GM12878 (cell line): ENCODE results near the gene GRN. TPM values are rescaled to one million over a fixed set of nuclear protein-coding genes. Genes with fewer than 3 reads are reported as not detected.

Experiments used
- ATAC-seq: fragments of 200-7000 bp; cut with Tn5 transposase; 3 replicates; pipeline ENCODE4 v1.9.1; 2020; ENCODE audit warnings: mild to moderate bottlenecking, moderate library complexity
- BruUV-seq: library from RNA; stranded (reverse); fragments of 400-500 nt; replicated peaks from 2 replicates; lab custom pipeline; 2021; lab: Mats Ljungman, UMichigan
- CTCF ChIA-PET: fragments of 300-600 bp; sonication (Branson Sonifier 250); formaldehyde crosslinking; extraction: SDS; loops from one replicate; lab custom pipeline; 2021; ENCODE audit warnings: inconsistent platforms; lab: Yijun Ruan, JAX
- POLR2A ChIA-PET: fragments of 350-600 bp; formaldehyde crosslinking; extraction: SDS; loops from one replicate; lab custom pipeline; 2021; ENCODE audit warnings: inconsistent platforms; lab: Charles Lee
- RAD21 ChIA-PET: fragments of 300-600 bp; sonication (Branson Sonifier 250); formaldehyde crosslinking; loops from one replicate; lab custom pipeline; 2023; ENCODE audit warnings: antibody characterized with exemption; ENCODE audit not compliant: unreplicated experiment; lab: Charles Lee
- SMC1A ChIA-PET: fragments of 300-600 bp; sonication (Branson Sonifier 250); formaldehyde crosslinking; loops from one replicate; lab custom pipeline; 2023; ENCODE audit not compliant: unreplicated experiment, uncharacterized antibody; lab: Charles Lee
- DNase-seq: peaks from one replicate; pipeline ENCODE4 v3.0.0-alpha.2; 2011; ENCODE audit warnings: low read depth, low spot score
- FAIRE-seq: peaks from 3 replicates; lab custom pipeline; 2011; peaks lifted over from hg19 to GRCh38; lab: Jason Lieb, UNC
- H2AFZ ChIP-seq: 2 replicates; pipeline ENCODE4 v1.6.0; 2011; ENCODE audit warnings: low read depth, low read length, control low read depth; ENCODE audit not compliant: control insufficient read depth
- H3K27ac ChIP-seq: 2 replicates; pipeline ENCODE4 v1.5.1; 2011; ENCODE audit warnings: control low read depth; ENCODE audit not compliant: control insufficient read depth, insufficient read depth
- H3K27me3 ChIP-seq, 2 experiments: replicated peaks in 1 of 2; 2 replicates each; pipeline versions ENCODE4 v1.6.0 to v1.6.1; 2011; ENCODE audit warnings: low read length in 1 of 2; ENCODE audit not compliant: control insufficient read depth in 2 of 2, insufficient read depth in 2 of 2
- H3K36me3 ChIP-seq, 2 experiments: 2 replicates each; pipeline ENCODE4 v1.5.1; 2011; ENCODE audit warnings: low read length in 1 of 2; ENCODE audit not compliant: control insufficient read depth in 2 of 2, insufficient read depth in 2 of 2
- H3K4me1 ChIP-seq: 2 replicates; pipeline ENCODE4 v1.6.1; 2011; ENCODE audit warnings: mild to moderate bottlenecking, low read length, moderate library complexity, mixed read lengths; ENCODE audit not compliant: control insufficient read depth, insufficient read depth
- H3K4me2 ChIP-seq: 2 replicates; pipeline ENCODE4 v1.6.0; 2011; ENCODE audit warnings: control low read depth; ENCODE audit not compliant: control insufficient read depth, insufficient read depth
- H3K4me3 ChIP-seq: fragments of 200-600 bp; sonication (generic); 2 replicates; pipeline ENCODE4 v1.5.1; 2016
- H3K79me2 ChIP-seq: 2 replicates; pipeline ENCODE4 v1.6.0; 2011; ENCODE audit warnings: low read length; ENCODE audit not compliant: control insufficient read depth, insufficient read depth
- H3K9ac ChIP-seq: 2 replicates; pipeline ENCODE4 v1.8.0; 2011; ENCODE audit warnings: low read length, control low read depth, mixed read lengths; ENCODE audit not compliant: control insufficient read depth, insufficient read depth
- H3K9me3 ChIP-seq: replicated peaks from 3 replicates; pipeline ENCODE4 v1.5.1; 2011; ENCODE audit warnings: mild to moderate bottlenecking, low read length; ENCODE audit not compliant: control insufficient read depth, insufficient read depth
- H4K20me1 ChIP-seq: 2 replicates; pipeline ENCODE4 v1.6.0; 2011; ENCODE audit not compliant: control insufficient read depth, insufficient read depth
- CHD1 ChIP-seq: IDR thresholded peaks from 2 replicates; pipeline ENCODE4 v1.6.1; 2012; ENCODE audit warnings: low read depth, low read length, improper control_type of control experiment
- CHD4 ChIP-seq: fragments of 200-600 bp; sonication (generic); IDR thresholded peaks from 2 replicates; pipeline ENCODE4 v1.6.1; 2016; ENCODE audit warnings: mild to moderate bottlenecking
- DPF2 ChIP-seq: fragments of 450-650 bp; IDR thresholded peaks from 2 replicates; pipeline ENCODE4 v1.6.1; 2017; ENCODE audit warnings: mild to moderate bottlenecking
- EED ChIP-seq: sonication (generic); IDR thresholded peaks from 2 replicates; pipeline ENCODE4 v1.6.1; 2016; ENCODE audit warnings: antibody characterized with exemption, low read depth
- IRF4 ChIP-seq: IDR thresholded peaks from 2 replicates; pipeline ENCODE4 v1.6.1; 2011; ENCODE audit warnings: low read depth, low read length
- RAD51 ChIP-seq: fragments of 450-650 bp; IDR thresholded peaks from 2 replicates; pipeline ENCODE4 v1.6.1; 2016; ENCODE audit warnings: moderate library complexity, mild to moderate bottlenecking, inconsistent platforms
- RCOR1 ChIP-seq: conservative IDR thresholded peaks from 2 replicates; pipeline ENCODE4 v1.6.1; 2012; ENCODE audit warnings: low read depth, low read length, improper control_type of control experiment
- SP1 ChIP-seq: IDR thresholded peaks from one replicate; pipeline ENCODE4 v1.6.1; 2011; ENCODE audit warnings: low read depth, low read length
- WGBS: methylation state at CpG from one replicate; pipeline ENCODE4 v1.1.6; 2016; ENCODE audit warnings: low lambda C conversion rate; ENCODE audit not compliant: insufficient replicate concordance, insufficient coverage; ENCODE audit errors: missing lambda C conversion rate; 5-methylcytosine and 5-hydroxymethylcytosine counted together
- in situ Hi-C: fragments of 300-500 bp; cut with MboI; formaldehyde crosslinking; loops from 9 replicates; pipeline ENCODE4 v1.14.3; 2018; ENCODE audit warnings: mixed read lengths
- intact Hi-C: fragments of 100-400 bp; cut with micrococcal nuclease; formaldehyde crosslinking; loops from one replicate; pipeline ENCODE4 v1.14.2; 2022; ENCODE audit not compliant: unreplicated experiment
- polyA plus RNA-seq, 11 experiments: library from polyadenylated mRNA; depleted of rRNA in 4 of 11; unstranded in 6 of 11; stranded (reverse) in 5 of 11; fragments of >200 nt; fragmentation: Nextera tagmentation in 4 of 11; fragmentation: Illumina TruSeq in 1 of 11; extraction: Ambion mirVana in 4 of 11; extraction: Trizol in 1 of 11; gene quantifications; 1 replicate in 1 of 11; 2 replicates in 10 of 11; pipeline versions ENCODE4 v1.2.1 to v1.2.3, GENCODE V29; 2011 to 2016; ENCODE audit warnings: inconsistent platforms in 2 of 11, missing spikeins in 2 of 11, low read depth in 1 of 11
- total RNA-seq, 4 experiments: library from RNA; depleted of rRNA in 3 of 4; stranded (reverse); fragments of >200 nt in 3 of 4; fragmentation: Illumina TruSeq in 1 of 4; extraction: Trizol in 1 of 4; gene quantifications; 2 replicates each; pipeline versions ENCODE4 v1.2.1 to v1.2.3, GENCODE V29; 2013 to 2021

Gene GRN
- total and polyA plus RNA-seq, 10 of the 15 experiments (the other 5 are each of a cell fraction or from before 2014, with no cell fraction given), result 22.3 to 389 (median 139) TPM

DNA sequence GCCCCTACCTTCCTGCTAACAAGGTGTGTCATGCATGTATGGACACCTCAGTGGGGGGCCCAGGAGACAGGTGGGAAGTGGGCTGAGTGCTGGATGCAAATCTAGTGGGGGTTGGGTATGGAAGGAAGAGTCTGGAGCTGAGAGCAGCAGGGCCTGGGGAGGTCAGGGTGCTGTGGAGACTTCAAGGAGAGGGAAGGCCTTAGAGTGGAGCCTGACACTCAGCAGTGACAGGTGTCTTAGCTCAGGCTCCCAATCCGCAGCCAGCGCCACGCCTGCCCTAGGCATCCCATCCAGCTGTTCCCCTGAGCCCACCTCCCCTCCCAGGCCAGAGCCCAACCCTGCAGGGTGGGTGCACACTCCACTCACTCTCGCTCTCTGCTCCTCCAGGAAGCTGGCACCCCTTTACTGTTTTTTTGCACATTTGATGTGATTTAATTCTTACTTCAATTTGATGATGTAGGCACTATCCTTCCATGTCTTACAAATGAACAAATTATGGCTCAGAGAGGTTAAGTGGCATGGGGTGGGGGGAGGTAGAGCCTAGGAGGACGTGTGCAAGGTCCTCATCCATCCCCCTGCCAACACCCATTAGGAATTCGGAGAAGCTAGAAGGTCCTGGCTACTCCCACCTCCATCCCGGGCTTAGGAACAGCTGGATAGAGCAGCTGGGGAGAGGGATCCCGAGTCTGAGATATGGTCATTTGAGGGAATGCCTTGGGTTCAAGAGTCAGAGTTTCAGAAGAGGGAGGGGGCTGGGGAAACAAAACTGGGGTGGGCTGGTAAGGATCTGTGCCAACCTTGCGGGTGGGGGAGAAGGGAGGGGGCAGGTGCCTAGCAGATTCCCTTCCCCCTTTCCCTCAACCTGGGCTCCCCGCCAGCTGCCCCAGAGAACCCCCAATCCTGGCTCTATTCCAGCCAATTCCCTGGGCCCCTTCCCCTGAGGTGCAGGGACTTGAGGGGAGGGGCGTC, 16.5 kb downstream of the GRN start (continued):
- TF ChIP-seq RAD51 (no peak), EED (no peak), IRF4 (no peak)
- TF ChIP-seq, all 136 proteins: peak for 0

DNA sequence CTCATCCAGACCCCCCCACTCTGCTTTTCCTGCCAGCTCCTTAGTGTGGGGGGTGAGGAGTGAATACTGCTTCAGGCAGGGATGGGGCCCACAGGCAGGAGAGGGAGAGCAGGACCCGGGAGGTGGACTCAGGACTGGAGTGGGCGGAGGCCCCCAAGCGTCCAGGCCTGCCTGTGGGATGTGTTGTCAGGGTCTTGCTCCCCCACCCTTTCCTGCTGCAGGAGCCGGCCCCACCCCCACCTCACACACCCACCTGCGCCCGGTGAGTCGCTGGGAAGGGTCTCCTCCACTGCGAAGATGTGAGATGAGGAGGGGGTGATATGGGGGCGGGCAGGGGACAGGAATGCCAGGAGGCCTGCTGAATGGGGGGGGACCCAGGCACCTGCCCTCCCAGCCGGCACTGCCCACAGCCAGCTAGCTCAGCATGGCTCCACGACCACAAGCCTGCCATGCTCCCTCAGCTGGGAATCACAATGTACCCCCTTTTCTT, 17.4 kb downstream of the GRN start:
- Histone ChIP-seq H3K36me3 (no peaks in the 10 kb centered on the region), H3K9me3 (no peaks in the 10 kb centered on the region), H4K20me1 (no peaks in the 10 kb centered on the region), H3K4me2 (peak overlapping the region; percentile 94; the same call in 1 of the 2 replicates), H3K4me1 (no peaks in the 10 kb centered on the region), H3K4me3 (peak overlapping the region; percentile 67; the same call in 1 of the 2 replicates), H3K27me3 (peaks cover 0 to 2% of the 10 kb centered on the region in 2 experiments; a peak in 3 of 4 replicates), H3K27ac (no peak overlapping the region), H3K79me2 (no peaks in the 10 kb centered on the region), H2AFZ (no peak overlapping the region), H3K9ac (no peak overlapping the region)
- POLR2A ChIA-PET, result interaction anchor here (0.6 to 1.5 kb wide), 2 partner anchors 35 to 797 kb away, joined by 3 to 7 read pairs; no protein-coding TSS in a partner anchor
- SMC1A ChIA-PET, result no interaction called here
- intact Hi-C loops, result no loop called here
- CTCF ChIA-PET, result interaction anchor here (1.1 to 2.9 kb wide), 10 partner anchors 9 to 562 kb away, joined by 3 to 11 read pairs (median 6); no protein-coding TSS in a partner anchor
- DNase-seq (no peak), ATAC-seq (no peak), FAIRE-seq (no peak)
- 18% methylated on average over 2 of the region's 11 CpGs for WGBS
- in situ Hi-C loops, result no loop called here
- no TSS peak for BruUV-seq
- no peak for TF ChIP-seq CHD4
- TF ChIP-seq DPF2, result no peak
- TF ChIP-seq SP1, result no peak
- TF ChIP-seq RCOR1, result no peak
- no peak for TF ChIP-seq CHD1
- RAD21 ChIA-PET, result interaction anchor here (1.5 kb wide), 1 partner anchor 153 kb away, joined by 3 read pairs; no protein-coding TSS in a partner anchor
